ENCODE results near the gene DIS3L. TPM values are rescaled to one million over a fixed set of nuclear protein-coding genes. Genes with fewer than 3 reads are reported as not detected.
A peak's percentile ranks its signal among the peaks of the same experiment; 100 is the strongest.
"Not testable (repeated sequence)": the region's sequence is repeated elsewhere in the genome, so short reads cannot be mapped to it uniquely, and the experiment has no call there.

DIS3L gene
- total RNA-seq, 1 donor from 2014 or later = 13.1 TPM

DNA sequence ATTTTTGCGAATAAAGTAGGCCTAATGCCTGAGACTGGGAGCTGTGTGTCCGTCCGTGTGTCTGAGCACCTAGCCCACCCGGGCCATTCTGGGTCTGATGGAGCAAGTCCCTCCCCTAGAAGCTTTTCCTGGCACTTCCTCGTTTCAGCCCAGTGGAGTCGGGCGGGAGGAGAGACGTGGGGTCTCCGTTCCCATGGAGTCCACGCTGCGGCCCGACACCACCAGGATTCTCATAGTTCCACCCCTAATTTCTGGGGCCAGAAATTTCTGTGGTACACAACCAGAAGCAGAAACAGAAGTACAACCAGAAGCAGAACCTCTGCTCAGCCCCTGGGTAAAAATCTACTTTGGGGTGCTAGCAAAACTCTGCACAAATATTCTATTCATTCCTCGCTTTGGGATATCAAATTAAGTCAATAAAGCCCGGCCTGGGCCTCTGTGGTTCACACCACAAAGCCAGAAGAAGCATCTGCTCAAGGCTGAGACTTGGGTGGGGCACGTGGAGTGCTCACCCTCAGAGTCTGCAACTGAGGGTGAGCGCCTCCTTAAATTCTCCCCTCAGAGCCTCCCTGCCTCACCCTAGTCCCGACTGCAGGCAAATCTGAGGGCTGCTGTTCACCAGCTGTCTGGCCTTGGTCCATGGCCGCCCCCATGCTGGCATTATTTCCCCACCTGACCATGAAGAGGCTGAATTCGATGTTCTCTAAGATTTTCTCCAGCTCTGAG, 38.3 kb upstream of the DIS3L start:
- no peak for TF ChIP-seq CTCF (IDR thresholded peaks at IDR 0.05; ENCODE audit: unreplicated experiment)
- peak overlapping the region; percentile 96 for H3K4me3 Mint-ChIP-seq (ENCODE audit: unreplicated experiment)

DNA sequence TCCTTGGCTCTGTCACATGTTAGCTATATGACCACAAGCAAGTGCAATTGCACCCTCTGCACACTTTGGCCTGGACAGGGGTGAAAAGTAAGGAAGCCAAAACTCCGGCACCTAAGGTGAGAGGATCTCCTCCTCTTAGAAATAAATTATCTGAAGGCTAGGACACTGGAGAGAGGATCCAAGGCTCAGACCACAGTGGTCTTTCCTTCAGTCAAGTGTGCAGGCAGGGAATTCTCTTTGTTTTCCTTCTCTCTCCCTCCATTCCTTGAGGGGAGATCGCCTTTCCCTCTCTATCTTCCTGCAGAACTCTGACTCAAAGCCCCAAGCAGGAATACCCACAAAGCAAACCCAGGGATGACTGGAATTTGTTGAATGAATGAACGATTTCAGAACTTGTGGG, 36.7 kb upstream of the DIS3L start:
- peaks cover 9% of the 10 kb centered on the region for H3K4me1 Mint-ChIP-seq (ENCODE audit: unreplicated experiment)
- DNase-seq (ENCODE audit: low spot score) = no peak
- no peaks in the 10 kb centered on the region for H3K9me3 Mint-ChIP-seq (ENCODE audit: unreplicated experiment)
- H3K4me3 Mint-ChIP-seq (ENCODE audit: unreplicated experiment) = no peak overlapping the region
- peaks cover 18% of the 10 kb centered on the region for H3K27me3 Mint-ChIP-seq (ENCODE audit: unreplicated experiment)
- H3K27ac Mint-ChIP-seq (ENCODE audit: unreplicated experiment) = no peak overlapping the region
- TF ChIP-seq CTCF (IDR thresholded peaks at IDR 0.05; ENCODE audit: unreplicated experiment) = no peak
- H3K36me3 Mint-ChIP-seq (ENCODE audit: low read depth, unreplicated experiment) = no peaks in the 10 kb centered on the region

More for the DNA sequence above, 38.3 kb upstream of the DIS3L start:
- DNase-seq (ENCODE audit: low spot score) = no peak
- Mint-ChIP-seq H3K27ac (ENCODE audit: unreplicated experiment) (no peak overlapping the region), H3K27me3 (ENCODE audit: unreplicated experiment) (peaks cover 25% of the 10 kb centered on the region), H3K36me3 (ENCODE audit: low read depth, unreplicated experiment) (no peaks in the 10 kb centered on the region), H3K9me3 (ENCODE audit: unreplicated experiment) (no peaks in the 10 kb centered on the region), H3K4me1 (ENCODE audit: unreplicated experiment) (peaks cover 9% of the 10 kb centered on the region)

- no peak for TF ChIP-seq CTCF (IDR thresholded peaks at IDR 0.05; ENCODE audit: unreplicated experiment)
- Mint-ChIP-seq H3K27me3 (ENCODE audit: unreplicated experiment) (peaks cover 2% of the 10 kb centered on the region), H3K27ac (ENCODE audit: unreplicated experiment) (no peak overlapping the region), H3K4me3 (ENCODE audit: unreplicated experiment) (no peak overlapping the region), H3K36me3 (ENCODE audit: low read depth, unreplicated experiment) (no peaks in the 10 kb centered on the region), H3K9me3 (ENCODE audit: unreplicated experiment) (no peaks in the 10 kb centered on the region), H3K4me1 (ENCODE audit: unreplicated experiment) (no peaks in the 10 kb centered on the region)
- no peak for DNase-seq (ENCODE audit: low spot score)
Observed at GRCh38 chr15:66261056-66261455, 32.3 kb upstream of the DIS3L start.

DNA sequence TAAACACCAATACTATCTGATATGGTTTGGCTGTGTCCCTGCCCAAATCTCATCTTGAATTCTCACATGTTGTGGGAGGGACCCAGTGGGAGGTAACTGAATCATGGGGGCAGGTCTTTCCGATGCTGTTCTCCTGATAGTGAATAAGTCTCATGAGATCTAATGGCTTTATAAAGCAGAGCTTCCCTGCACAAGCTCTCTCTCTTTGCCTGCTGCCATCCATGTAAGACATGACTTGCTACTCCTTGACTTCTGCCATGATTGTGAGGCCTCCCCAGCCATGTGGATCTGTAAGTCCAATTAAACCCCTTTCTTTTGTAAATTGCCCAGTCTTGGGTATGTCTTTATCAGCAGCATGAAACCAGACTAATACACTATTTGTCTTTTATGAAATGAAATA, 30.5 kb upstream of the DIS3L start:
- H3K9me3 Mint-ChIP-seq (ENCODE audit: unreplicated experiment); H3K4me3 Mint-ChIP-seq (ENCODE audit: unreplicated experiment); H3K36me3 Mint-ChIP-seq (ENCODE audit: low read depth, unreplicated experiment); DNase-seq (ENCODE audit: low spot score); H3K4me1 Mint-ChIP-seq (ENCODE audit: unreplicated experiment); H3K27me3 Mint-ChIP-seq (ENCODE audit: unreplicated experiment); H3K27ac Mint-ChIP-seq (ENCODE audit: unreplicated experiment): not testable (repeated sequence)

DNA sequence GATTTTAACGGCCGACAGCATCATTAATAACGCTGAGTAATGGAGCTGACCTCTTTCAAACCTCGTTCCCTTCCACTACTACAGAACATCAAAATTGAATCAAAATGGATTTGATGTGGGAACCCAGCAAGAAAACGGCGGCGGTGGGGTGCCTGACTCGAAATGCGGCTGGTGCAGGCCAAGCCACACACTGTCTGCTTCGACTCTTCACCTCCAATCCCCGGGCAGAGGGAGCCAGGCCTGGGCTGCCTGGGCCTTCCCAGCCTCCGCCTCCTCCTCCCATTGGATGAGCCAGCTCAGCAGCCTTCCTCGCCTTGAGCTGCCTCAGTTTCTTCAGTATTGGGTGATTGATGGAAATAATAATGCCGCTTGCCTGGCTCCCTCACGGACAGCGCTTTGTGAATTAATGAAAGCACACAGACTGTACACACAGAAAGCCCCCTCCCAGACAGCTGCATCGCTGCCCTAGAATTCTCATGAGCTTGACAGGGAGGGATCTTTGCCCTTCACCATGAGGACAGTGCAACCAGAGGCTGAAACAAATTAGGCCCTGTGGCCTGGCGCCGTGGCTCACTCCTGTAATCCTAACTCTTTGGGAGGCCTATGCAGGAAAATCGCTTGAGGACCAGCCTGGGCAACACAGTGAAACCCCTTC, 28.4 kb upstream of the DIS3L start:
- Mint-ChIP-seq H3K9me3 (ENCODE audit: unreplicated experiment) (no peaks in the 10 kb centered on the region), H3K27me3 (ENCODE audit: unreplicated experiment) (no peaks in the 10 kb centered on the region), H3K4me1 (ENCODE audit: unreplicated experiment) (no peaks in the 10 kb centered on the region), H3K27ac (ENCODE audit: unreplicated experiment) (no peak overlapping the region), H3K4me3 (ENCODE audit: unreplicated experiment) (no peak overlapping the region), H3K36me3 (ENCODE audit: low read depth, unreplicated experiment) (no peaks in the 10 kb centered on the region)
- DNase-seq (ENCODE audit: low spot score) = no peak
- TF ChIP-seq CTCF (IDR thresholded peaks at IDR 0.05; ENCODE audit: unreplicated experiment) = no peak
